MG63 (cell line): ENCODE results near the gene TBC1D9B. TPM values are rescaled to one million over a fixed set of nuclear protein-coding genes. Genes with fewer than 3 reads are reported as not detected.
"Not testable (repeated sequence)": the region's sequence is repeated elsewhere in the genome, so short reads cannot be mapped to it uniquely, and the experiment has no call there.

Experiments
- DNase-seq: peaks from one replicate; pipeline ENCODE4 v3.0.0-alpha.2; 2020
- H3K27me3 ChIP-seq: fragments of 250-450 bp; sonication (Bioruptor Pico); 2 replicates; pipeline ENCODE4 v1.5.1; 2020; ENCODE audit warnings: mild to moderate bottlenecking, moderate library complexity
- H3K36me3 ChIP-seq: fragments of 250-450 bp; sonication (Bioruptor Pico); 2 replicates; pipeline ENCODE4 v1.5.1; 2020; ENCODE audit warnings: mild to moderate bottlenecking, moderate library complexity
- H3K4me3 ChIP-seq: fragments of 250-450 bp; sonication (Bioruptor Pico); 2 replicates; pipeline ENCODE4 v1.5.1; 2020; ENCODE audit warnings: mild to moderate bottlenecking, moderate library complexity
- H3K9me3 ChIP-seq: fragments of 250-450 bp; sonication (Bioruptor Pico); 2 replicates; pipeline ENCODE4 v1.5.1; 2020; ENCODE audit warnings: mild to moderate bottlenecking, moderate library complexity
- total RNA-seq: library from RNA; depleted of rRNA; stranded (reverse); fragments of >200 nt; shearing (Covaris generic); gene quantifications from 2 replicates; pipeline ENCODE4 v1.2.3, GENCODE V29; 2014; ENCODE audit warnings: low replicate concordance

Gene TBC1D9B
- total RNA-seq, 1 experiment from 2014 or later, result 101 TPM

DNA sequence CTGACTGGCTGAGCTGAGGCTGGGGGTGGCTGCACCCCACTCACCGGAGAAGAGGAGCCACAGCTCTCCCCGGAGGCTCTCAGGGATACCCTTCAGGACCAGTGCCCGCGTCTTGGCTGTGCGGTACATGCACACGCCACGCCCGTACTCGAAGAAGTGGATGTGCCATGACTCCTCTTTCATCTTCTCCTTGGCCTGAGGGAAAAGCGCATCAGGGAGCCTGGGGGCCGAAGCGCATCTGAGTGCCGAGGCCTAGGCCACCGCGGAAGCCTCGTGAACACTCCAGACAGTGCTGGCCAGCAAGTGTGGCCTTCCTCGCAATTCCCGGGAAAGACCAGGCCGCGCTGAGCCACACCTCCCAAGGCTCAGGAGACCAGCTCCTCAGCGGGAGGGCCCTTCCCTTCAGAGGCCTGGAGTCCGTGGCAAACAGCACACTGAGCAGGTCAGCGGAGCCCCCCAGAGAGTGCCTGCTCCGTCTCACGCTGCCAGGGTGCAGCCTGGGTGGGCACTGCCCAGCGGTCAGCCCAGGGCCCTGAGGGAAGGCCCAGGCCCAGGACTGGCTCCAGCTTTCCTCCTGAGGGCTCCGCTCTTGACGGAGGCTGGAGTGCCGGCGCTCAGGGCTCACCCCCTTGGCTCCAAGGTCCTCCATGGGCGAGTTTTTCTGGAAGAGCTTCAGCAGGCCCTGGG lies 28.6 kb downstream of the TBC1D9B start:
- DNase-seq, result no peak
- H3K27me3 ChIP-seq, result no peaks in the 10 kb centered on the region
- H3K36me3 ChIP-seq, result peaks cover 99% of the 10 kb centered on the region

DNA sequence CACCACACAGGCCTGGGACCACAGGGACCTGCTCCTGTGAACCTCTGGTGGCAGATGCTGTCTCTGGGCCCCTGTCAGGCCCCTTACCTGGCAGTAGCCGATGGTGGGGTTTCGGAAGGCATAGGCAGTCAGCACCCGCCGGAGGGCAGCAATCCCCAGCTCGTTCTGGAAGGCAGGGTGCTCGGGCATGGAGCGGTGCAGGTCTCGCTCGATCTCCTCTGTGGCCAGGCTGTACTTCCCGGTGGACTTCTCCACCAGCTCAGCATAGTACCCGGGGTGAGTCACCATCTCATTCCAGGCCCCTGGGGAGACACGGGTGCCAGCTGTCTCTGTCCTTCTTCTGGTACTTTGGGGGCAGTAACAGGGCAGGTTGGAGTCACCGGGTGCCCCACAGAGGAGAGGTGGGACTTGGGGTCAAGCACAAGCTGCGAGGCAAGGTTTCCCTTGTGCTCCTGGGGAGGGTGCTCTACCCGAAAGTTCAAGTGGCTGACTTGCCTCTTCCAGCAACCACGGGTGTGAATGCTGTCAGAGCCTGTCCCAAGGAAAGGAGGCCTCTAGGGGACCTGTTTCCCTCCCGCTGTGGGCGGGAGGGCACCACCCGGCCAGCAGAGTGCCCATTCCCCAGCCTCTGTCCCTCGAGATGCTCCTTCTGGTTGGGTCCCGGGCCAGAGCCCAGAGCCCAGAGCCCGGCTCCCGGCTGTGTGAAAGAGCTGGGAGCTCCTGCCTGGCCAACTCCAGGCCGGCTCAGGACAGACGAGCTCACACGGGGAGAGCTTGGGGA lies 29.3 kb downstream of the TBC1D9B start:
- Histone ChIP-seq H3K9me3 (peaks cover 9% of the 10 kb centered on the region), H3K4me3 (no peak overlapping the region), H3K36me3 (peaks cover 99% of the 10 kb centered on the region), H3K27me3 (no peaks in the 10 kb centered on the region)
- no peak for DNase-seq

More for the DNA sequence above, 28.6 kb downstream of the TBC1D9B start:
- H3K9me3 ChIP-seq, result peaks cover 16% of the 10 kb centered on the region
- no peak overlapping the region for H3K4me3 ChIP-seq

GRCh38 chr5:179876610-179876952 lies 31.1 kb downstream of the TBC1D9B start:
- no peak for DNase-seq
- peaks cover 93% of the 10 kb centered on the region for H3K36me3 ChIP-seq

DNA sequence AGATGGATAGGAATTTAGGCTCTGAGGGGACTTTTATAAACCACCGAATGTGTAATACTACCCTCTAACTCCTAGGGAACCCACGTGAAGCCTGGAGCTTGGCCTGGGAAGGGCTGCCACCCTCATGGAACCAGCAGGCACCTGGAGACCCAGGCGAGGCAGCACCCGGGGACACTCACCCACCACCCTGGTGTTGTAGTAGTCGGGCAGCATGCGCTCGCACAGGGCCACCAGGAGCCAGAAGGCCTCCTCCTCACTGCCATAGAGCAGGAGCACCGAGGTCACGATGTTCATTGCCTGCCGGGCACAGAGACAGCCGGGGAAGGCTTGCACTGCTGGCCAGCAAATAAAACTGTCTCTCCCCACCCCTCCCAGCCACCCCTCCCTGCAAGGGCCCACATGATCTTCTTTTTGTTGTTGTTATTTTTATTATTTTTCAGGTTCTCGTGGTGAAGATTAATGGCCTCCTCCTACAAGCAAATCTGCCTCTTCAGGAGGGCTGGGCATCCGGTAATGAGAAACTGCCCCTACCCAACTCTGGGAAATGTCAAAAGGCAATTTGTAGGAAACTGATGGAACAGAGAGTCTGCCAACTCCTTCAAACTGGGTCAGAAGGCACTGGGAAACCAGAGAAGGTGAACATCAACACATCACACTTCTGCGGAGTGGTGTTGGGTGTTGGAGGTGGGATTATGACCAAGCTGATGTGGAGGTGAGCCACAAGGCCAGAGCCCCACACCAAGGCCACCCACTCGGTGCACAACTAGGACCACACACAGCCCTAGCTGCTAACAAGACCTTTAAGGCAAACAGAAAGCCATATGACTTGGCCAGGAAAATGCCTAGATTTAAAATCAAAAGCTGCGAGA lies 31.7 kb downstream of the TBC1D9B start:
- Histone ChIP-seq H3K9me3 (no peaks in the 10 kb centered on the region), H3K4me3 (no peak overlapping the region), H3K27me3 (no peaks in the 10 kb centered on the region), H3K36me3 (peaks cover 93% of the 10 kb centered on the region)
- no peak for DNase-seq

More at GRCh38 chr5:179876610-179876952, 31.1 kb downstream of the TBC1D9B start:
- H3K27me3 ChIP-seq, result no peaks in the 10 kb centered on the region
- H3K4me3 ChIP-seq, result no peak overlapping the region
- no peaks in the 10 kb centered on the region for H3K9me3 ChIP-seq

DNA sequence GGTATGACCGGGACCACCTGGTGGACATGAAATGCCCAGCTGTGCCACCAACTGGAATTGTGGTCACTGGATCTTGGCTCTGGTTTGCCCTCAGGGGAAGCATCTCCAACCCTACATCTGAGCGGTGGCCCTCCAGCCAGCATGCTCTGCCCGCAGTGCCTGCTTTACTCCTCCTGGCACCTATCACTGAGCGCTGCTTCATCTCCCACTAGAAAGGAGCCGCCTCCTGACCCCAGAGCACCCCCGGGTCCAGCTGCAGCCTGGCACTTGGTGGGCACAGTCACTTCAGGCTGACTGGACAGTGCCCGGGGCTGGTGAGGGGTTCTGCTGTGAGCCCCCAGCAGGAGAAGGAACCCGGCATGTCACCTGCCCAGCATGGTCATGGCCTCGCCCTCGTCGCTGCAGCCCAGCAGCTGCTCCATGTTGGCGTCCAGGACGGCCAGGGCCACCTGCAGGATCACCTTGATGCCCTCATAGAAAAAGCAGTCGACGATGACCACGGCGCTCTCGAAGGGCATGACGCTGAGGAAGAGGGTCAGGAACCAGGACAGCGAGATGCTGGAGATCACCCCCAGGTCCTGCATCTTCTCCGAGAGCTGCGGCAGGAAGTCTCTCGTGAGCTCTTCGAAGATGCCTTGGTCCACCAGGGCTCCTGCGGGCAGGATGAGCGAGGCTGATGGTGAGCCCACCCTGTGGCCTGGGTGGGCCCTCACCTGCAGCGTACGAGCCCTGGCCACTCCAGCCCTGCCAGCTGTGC lies 33.0 kb downstream of the TBC1D9B start:
- DNase-seq, result no peak
- H3K9me3 ChIP-seq, result no peaks in the 10 kb centered on the region
- no peaks in the 10 kb centered on the region for H3K27me3 ChIP-seq
- no peak overlapping the region for H3K4me3 ChIP-seq
- H3K36me3 ChIP-seq, result peaks cover 93% of the 10 kb centered on the region

DNA sequence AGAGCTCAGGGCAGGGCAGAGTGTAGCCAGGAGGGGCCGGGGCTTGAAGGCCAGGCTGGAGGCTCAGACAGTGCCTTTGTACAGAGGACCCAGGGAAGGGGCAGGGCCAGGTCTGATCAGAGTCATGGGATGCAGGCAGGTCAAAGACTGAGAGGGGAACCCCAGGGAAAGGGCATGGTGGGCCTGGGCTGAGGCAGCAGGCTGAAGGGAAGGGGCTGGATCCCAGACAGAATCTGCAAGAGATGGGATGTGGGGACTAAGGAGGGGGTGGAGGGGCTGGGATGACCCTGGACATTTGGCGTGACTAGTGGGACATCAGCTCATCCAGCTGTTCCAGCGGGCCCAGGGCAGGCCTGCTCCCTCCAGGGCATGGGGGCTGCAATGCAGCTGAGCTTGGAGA lies 33.6 kb downstream of the TBC1D9B start:
- H3K27me3 ChIP-seq, result no peaks in the 10 kb centered on the region
- H3K4me3 ChIP-seq, result no peak overlapping the region
- no peaks in the 10 kb centered on the region for H3K9me3 ChIP-seq
- DNase-seq, result no peak
- H3K36me3 ChIP-seq, result peaks cover 93% of the 10 kb centered on the region

- Histone ChIP-seq H3K36me3 (peaks cover 93% of the 10 kb centered on the region), H3K4me3 (no peak overlapping the region), H3K9me3 (no peaks in the 10 kb centered on the region), H3K27me3 (no peaks in the 10 kb centered on the region)
- DNase-seq, result no peak
Measured at GRCh38 chr5:179873588-179874110, 34.0 kb downstream of the TBC1D9B start.

- no peak overlapping the region for H3K4me3 ChIP-seq
- no peak for DNase-seq
- no peaks in the 10 kb centered on the region for H3K9me3 ChIP-seq
- H3K36me3 ChIP-seq, result peaks cover 93% of the 10 kb centered on the region
- no peaks in the 10 kb centered on the region for H3K27me3 ChIP-seq
Measured at GRCh38 chr5:179872828-179873575, 34.7 kb downstream of the TBC1D9B start.

DNA sequence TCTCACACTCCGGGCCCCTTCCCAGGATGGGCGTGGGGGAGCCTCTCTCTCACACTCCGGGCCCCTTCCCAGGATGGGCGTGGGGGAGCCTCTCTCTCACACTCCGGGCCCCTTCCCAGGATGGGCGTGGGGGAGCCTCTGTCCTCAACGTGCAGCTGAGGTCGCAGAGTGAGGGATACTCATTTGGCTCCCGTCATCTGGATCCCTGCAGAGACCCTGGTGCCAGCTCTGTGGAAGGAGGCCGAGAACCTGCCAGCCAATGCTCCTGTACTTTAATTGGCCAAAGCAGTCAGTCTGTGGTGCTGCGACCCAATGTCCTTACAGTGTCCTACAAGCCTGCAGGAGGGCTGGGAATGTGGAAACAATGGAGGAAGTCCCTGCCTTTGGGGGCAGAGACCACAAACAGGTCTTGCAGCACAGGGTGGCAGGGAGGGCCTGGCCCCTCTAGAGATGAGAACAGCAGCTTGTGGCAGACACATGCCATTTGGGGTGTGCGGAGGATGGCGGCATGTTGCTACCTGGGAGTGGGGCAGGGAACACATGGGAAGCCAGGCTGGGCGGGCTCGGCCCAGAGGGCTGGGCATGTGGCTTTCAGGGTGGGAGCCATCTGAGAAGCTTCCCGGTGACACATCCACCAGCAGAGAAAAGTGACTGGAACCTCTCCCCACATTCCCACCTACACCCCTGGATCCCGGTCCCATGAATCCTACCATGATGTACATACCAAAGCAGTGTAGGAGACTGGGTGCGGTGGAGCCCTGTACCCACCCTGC lies 35.5 kb downstream of the TBC1D9B start:
- H3K4me3 ChIP-seq, result no peak overlapping the region
- no peaks in the 10 kb centered on the region for H3K27me3 ChIP-seq
- peaks cover 94% of the 10 kb centered on the region for H3K36me3 ChIP-seq
- no peak for DNase-seq
- no peaks in the 10 kb centered on the region for H3K9me3 ChIP-seq

- peaks cover 94% of the 10 kb centered on the region for H3K36me3 ChIP-seq
- H3K4me3 ChIP-seq, H3K9me3 ChIP-seq, DNase-seq, H3K27me3 ChIP-seq: not testable (repeated sequence)
Measured at GRCh38 chr5:179871533-179871932, 36.2 kb downstream of the TBC1D9B start.

DNA sequence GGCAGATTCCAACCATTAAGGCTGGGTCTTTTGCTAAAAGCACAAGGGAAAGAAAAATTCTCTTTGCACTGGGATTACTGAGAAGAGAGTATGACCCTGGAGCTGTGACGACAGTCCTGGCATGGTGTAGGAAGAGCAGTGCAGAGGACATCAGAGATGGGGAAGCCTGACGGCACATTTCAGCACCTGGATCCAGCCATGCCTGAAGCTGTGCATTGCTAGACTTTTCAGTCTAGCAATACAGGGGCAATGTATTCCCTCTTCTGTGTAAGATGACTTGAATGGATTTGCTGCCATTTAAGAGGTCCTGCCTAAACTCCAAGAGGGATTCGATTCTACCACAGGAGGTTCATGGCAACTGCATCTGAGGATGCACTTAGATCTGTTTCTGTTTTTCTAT lies 36.7 kb downstream of the TBC1D9B start:
- H3K9me3 ChIP-seq, result no peaks in the 10 kb centered on the region
- no peak for DNase-seq

DNA sequence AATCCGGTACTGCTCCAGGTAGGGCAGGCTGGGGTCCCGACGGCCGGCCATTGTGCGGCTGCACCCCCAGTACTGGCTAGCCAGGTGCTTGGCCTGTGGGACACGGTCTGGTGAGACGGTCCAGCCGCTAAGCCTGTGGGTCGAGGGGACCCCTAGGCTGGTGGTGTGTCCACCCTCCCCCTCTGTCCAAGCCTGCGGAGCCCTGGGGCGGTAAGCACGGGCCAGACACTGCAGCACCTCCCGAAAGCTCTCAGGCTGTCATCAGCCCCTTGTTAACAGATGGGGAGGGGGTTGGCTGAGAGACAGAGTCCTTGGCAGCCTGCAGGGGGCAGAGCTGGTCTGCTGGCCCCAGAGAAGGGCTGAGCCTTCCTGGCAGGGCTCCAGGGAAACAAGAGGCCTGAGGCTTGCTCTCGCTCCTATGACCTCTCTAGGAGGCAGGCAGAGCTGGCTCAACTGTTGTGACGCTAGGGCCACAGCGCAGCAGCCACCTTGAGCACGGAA lies 37.2 kb downstream of the TBC1D9B start:
- Histone ChIP-seq H3K9me3 (no peaks in the 10 kb centered on the region), H3K36me3 (peaks cover 94% of the 10 kb centered on the region), H3K27me3 (no peaks in the 10 kb centered on the region), H3K4me3 (no peak overlapping the region)
- peak; percentile 70 for DNase-seq

More for the DNA sequence above, 36.7 kb downstream of the TBC1D9B start:
- peaks cover 94% of the 10 kb centered on the region for H3K36me3 ChIP-seq
- H3K4me3 ChIP-seq, result no peak overlapping the region
- no peaks in the 10 kb centered on the region for H3K27me3 ChIP-seq

GRCh38 chr5:179869641-179870402 lies 37.9 kb downstream of the TBC1D9B start:
- DNase-seq, result no peak
- Histone ChIP-seq H3K36me3 (peaks cover 94% of the 10 kb centered on the region), H3K4me3 (no peak overlapping the region)

DNA sequence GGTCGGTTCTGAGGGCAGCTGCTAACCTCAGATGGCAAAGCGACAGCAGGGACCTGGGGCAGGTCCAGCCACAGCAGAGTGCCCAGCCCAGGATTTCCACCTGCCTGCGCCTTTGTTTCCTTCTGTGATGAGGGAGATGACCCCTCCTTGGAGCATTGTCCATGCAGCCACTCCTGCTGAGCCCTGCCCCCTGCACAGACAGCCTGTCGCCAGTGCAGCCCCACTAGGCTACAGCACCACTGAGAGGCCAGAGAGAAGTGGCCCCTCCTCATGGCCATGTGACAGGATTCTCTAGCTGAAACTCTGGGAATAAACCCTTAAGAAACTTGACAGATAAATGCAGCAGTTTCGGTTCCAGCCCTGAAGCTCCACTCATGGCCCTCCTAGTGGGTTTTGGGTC lies 38.6 kb downstream of the TBC1D9B start:
- no peak for DNase-seq

More at GRCh38 chr5:179869641-179870402, 37.9 kb downstream of the TBC1D9B start:
- Histone ChIP-seq H3K9me3 (no peaks in the 10 kb centered on the region), H3K27me3 (no peaks in the 10 kb centered on the region)

More for the DNA sequence above, 38.6 kb downstream of the TBC1D9B start:
- Histone ChIP-seq H3K27me3 (no peaks in the 10 kb centered on the region), H3K9me3 (no peaks in the 10 kb centered on the region), H3K36me3 (peaks cover 92% of the 10 kb centered on the region), H3K4me3 (no peak overlapping the region)
